CD1c-positive myeloid dendritic cell (primary cell): ENCODE results near the gene SLC39A6.

Experiments used
- DNase-seq: peaks from one replicate; pipeline ENCODE4 v3.0.0-alpha.2; 2016; ENCODE audit errors: extremely low spot score

Gene SLC39A6

GRCh38 chr18:36064027-36064808, 64.9 kb downstream of the SLC39A6 start:
- DNase-seq: no peak

GRCh38 chr18:36058674-36059073, 70.5 kb downstream of the SLC39A6 start:
- no peak for DNase-seq
